HCT116 (cell line): Measurements from ENCODE around the gene MAPK4. TPM values are rescaled to one million over a fixed set of nuclear protein-coding genes. Genes with fewer than 3 reads are reported as not detected.

ENCODE experiments used
- ATAC-seq: fragments of 200-7000 bp; cut with Tn5 transposase; 2 replicates; pipeline ENCODE4 v1.9.1; 2020; ENCODE audit warnings: mild to moderate bottlenecking, moderate library complexity
- BruUV-seq: library from RNA; stranded (reverse); fragments of 400-500 nt; replicated peaks from 2 replicates; lab custom pipeline; 2021; lab: Mats Ljungman, UMichigan
- CTCF ChIA-PET: fragments of 300-600 bp; sonication (Branson Sonifier 250); formaldehyde crosslinking; loops from one replicate; lab custom pipeline; 2021; ENCODE audit warnings: antibody characterized with exemption; lab: Charles Lee
- POLR2A ChIA-PET: fragments of 300-600, 350-600 bp; sonication (Branson Sonifier 250); formaldehyde crosslinking; loops from one replicate; lab custom pipeline; 2021; ENCODE audit warnings: antibody characterized with exemption; lab: Charles Lee
- RAD21 ChIA-PET, 2 experiments: fragments of 300-600 bp; sonication (Branson Sonifier 250); formaldehyde crosslinking; loops; one replicate each; lab custom pipeline; 2023; ENCODE audit warnings: low total read pairs in 2 of 2; ENCODE audit not compliant: uncharacterized antibody in 2 of 2, unreplicated experiment in 2 of 2, low non-redundant PET in 1 of 2; lab: Charles Lee
- DNase-seq: peaks from one replicate; pipeline ENCODE4 v3.0.0-alpha.2; 2010; ENCODE audit warnings: low read depth, low spot score
- H2AFZ ChIP-seq: fragments of 200-600 bp; shearing (Covaris generic), sonication (generic); 2 replicates; pipeline ENCODE4 v1.6.1; 2017; ENCODE audit warnings: low read depth, mixed run types, mixed read lengths, antibody characterized with exemption, low read length; ENCODE audit not compliant: poor library complexity, severe bottlenecking
- H3K27ac ChIP-seq: 2 replicates; pipeline ENCODE4 v1.5.1; 2012; ENCODE audit warnings: low read depth, low read length
- H3K27me3 ChIP-seq: fragments of 200-600 bp; sonication (generic); 2 replicates; pipeline ENCODE4 v1.6.1; 2016; ENCODE audit warnings: mixed run types, low read length, mixed read lengths; ENCODE audit not compliant: insufficient read depth
- H3K36me3 ChIP-seq, 2 experiments: fragments of 200-500 bp in 1 of 2; fragments of 200-600 bp in 1 of 2; sonication (Bioruptor generic) in 1 of 2; sonication (generic) in 1 of 2; 2 replicates each; pipeline versions ENCODE4 v1.5.1 to v1.6.1; 2014 to 2016; ENCODE audit warnings: low read length in 2 of 2, inconsistent platforms in 1 of 2, mixed read lengths in 1 of 2, mixed run types in 1 of 2; ENCODE audit not compliant: insufficient read depth in 2 of 2, control insufficient read depth in 1 of 2
- H3K4me1 ChIP-seq, 2 experiments: fragments of 200-600 bp in 1 of 2; sonication (generic) in 1 of 2; 2 replicates each; pipeline versions ENCODE4 v1.5.1 to v1.6.1; 2012 to 2017; ENCODE audit warnings: low read length in 2 of 2, inconsistent platforms in 1 of 2, mild to moderate bottlenecking in 1 of 2, mixed read lengths in 1 of 2, mixed run types in 1 of 2, moderate library complexity in 1 of 2; ENCODE audit not compliant: insufficient read depth in 2 of 2, control insufficient read depth in 1 of 2
- H3K4me2 ChIP-seq: fragments of 200-600 bp; sonication (generic); 2 replicates; pipeline ENCODE4 v1.6.1; 2017; ENCODE audit warnings: mixed run types, low read length, mixed read lengths
- H3K4me3 ChIP-seq, 2 experiments: fragments of 200-600 bp in 1 of 2; sonication (generic) in 1 of 2; replicated peaks in 1 of 2; 2 replicates each; pipeline ENCODE4 v1.5.1; 2011 to 2016; ENCODE audit warnings: low read length in 2 of 2, control low read depth in 1 of 2, low read depth in 1 of 2, mild to moderate bottlenecking in 1 of 2, mixed read lengths in 1 of 2, mixed run types in 1 of 2
- H3K79me2 ChIP-seq: fragments of 200-600 bp; sonication (generic); 2 replicates; pipeline ENCODE4 v1.6.1; 2017; ENCODE audit warnings: mild to moderate bottlenecking, mixed run types, low read length, moderate library complexity, mixed read lengths; ENCODE audit not compliant: insufficient read depth
- H3K9ac ChIP-seq: fragments of 200-600 bp; sonication (generic); 2 replicates; pipeline ENCODE4 v1.6.1; 2016; ENCODE audit warnings: low read length, mixed read lengths
- H3K9me2 ChIP-seq: fragments of 200-600 bp; sonication (generic), shearing (Covaris generic); 2 replicates; pipeline ENCODE4 v1.6.1; 2017; ENCODE audit warnings: mixed run types, mild to moderate bottlenecking, moderate library complexity; ENCODE audit not compliant: insufficient read depth
- H3K9me3 ChIP-seq, 2 experiments: fragments of 200-500 bp in 1 of 2; fragments of 200-600 bp in 1 of 2; sonication (Bioruptor generic) in 1 of 2; sonication (generic) in 1 of 2; 2 replicates each; pipeline ENCODE4 v1.6.1; 2014 to 2017; ENCODE audit warnings: low read length in 2 of 2, mixed read lengths in 2 of 2, inconsistent platforms in 1 of 2, low read depth in 1 of 2, mild to moderate bottlenecking in 1 of 2, mixed run types in 1 of 2, moderate library complexity in 1 of 2; ENCODE audit not compliant: control insufficient read depth in 1 of 2, insufficient read depth in 1 of 2
- H4K20me1 ChIP-seq: fragments of 200-600 bp; sonication (generic), shearing (Covaris generic); 2 replicates; pipeline ENCODE4 v1.6.1; 2017; ENCODE audit warnings: mixed run types, mild to moderate bottlenecking, moderate library complexity; ENCODE audit not compliant: insufficient read depth
- CEBPB ChIP-seq: IDR thresholded peaks from 2 replicates; pipeline ENCODE4 v1.6.1; 2012; ENCODE audit warnings: low read depth
- EGR1 ChIP-seq: IDR thresholded peaks from 2 replicates; pipeline ENCODE4 v1.6.1; 2012; ENCODE audit warnings: low read depth
- FOSL1 ChIP-seq: IDR thresholded peaks from 2 replicates; pipeline ENCODE4 v1.6.1; 2012; ENCODE audit warnings: low read depth
- POLR2A ChIP-seq: IDR thresholded peaks from 2 replicates; pipeline ENCODE4 v1.7.0; 2011; ENCODE audit warnings: borderline replicate concordance; ENCODE audit not compliant: insufficient read depth, insufficient read length; ENCODE audit errors: extremely low read depth
- POLR2AphosphoS5 ChIP-seq: IDR thresholded peaks from 2 replicates; pipeline ENCODE4 v1.6.1; 2011; ENCODE audit warnings: mild to moderate bottlenecking, low read depth, low read length, moderate library complexity
- REST ChIP-seq: IDR thresholded peaks from 2 replicates; pipeline ENCODE4 v1.6.1; 2012; ENCODE audit warnings: low read depth
- SRF ChIP-seq: IDR thresholded peaks from 2 replicates; pipeline ENCODE4 v1.6.1; 2012; ENCODE audit warnings: low read depth
- YY1 ChIP-seq: IDR thresholded peaks from 2 replicates; pipeline ENCODE4 v1.6.1; 2011; ENCODE audit warnings: low read length, low read depth, moderate library complexity, mild to moderate bottlenecking; ENCODE audit not compliant: insufficient replicate concordance; ENCODE audit errors: extremely low read depth
- ZBTB33 ChIP-seq: IDR thresholded peaks from 2 replicates; pipeline ENCODE4 v1.6.1; 2011; ENCODE audit warnings: mild to moderate bottlenecking, low read length, moderate library complexity; ENCODE audit not compliant: insufficient replicate concordance; ENCODE audit errors: extremely low read depth
- intact Hi-C: fragments of 100-400 bp; cut with micrococcal nuclease; formaldehyde crosslinking; loops from 2 replicates; pipeline ENCODE4 v1.10.0; 2022
- total RNA-seq: library from RNA; stranded (reverse); gene quantifications from one replicate; pipeline ENCODE4 v1.2.1, GENCODE V29; 2021; ENCODE audit not compliant: unreplicated experiment

MAPK4 gene
- total RNA-seq, 1 experiment from 2014 or later, result 0.89 TPM

- Histone ChIP-seq H3K9me3 (0 out of 4 replicates have a peak, but pooled peaks cover 0 to 5% of the 10 kb centered on the region in 2 experiments), H3K4me3 (no peak overlapping the region), H3K27me3 (peaks cover 15% of the 10 kb centered on the region; the same call in 1 of the 2 replicates), H3K9ac (no peak overlapping the region), H3K36me3 (no peaks in the 10 kb centered on the region), H2AFZ (no peak overlapping the region), H4K20me1 (no peaks in the 10 kb centered on the region), H3K4me2 (no peak overlapping the region), H3K79me2 (no peaks in the 10 kb centered on the region), H3K4me1 (peaks cover 4 to 14% of the 10 kb centered on the region in 2 experiments; a peak in 3 of 4 replicates), H3K9me2 (no peaks in the 10 kb centered on the region), H3K27ac (no peak overlapping the region)
- ChIA-PET RAD21 (no interaction called here), CTCF (no interaction called here), POLR2A (no interaction called here)
- intact Hi-C loops, result no loop called here
- no peak for DNase-seq
- no TSS peak for BruUV-seq
- ATAC-seq, result no peak
- TF ChIP-seq ZBTB33, result no peak
- no peak for TF ChIP-seq FOSL1
- TF ChIP-seq CEBPB, result no peak
- no peak for TF ChIP-seq POLR2AphosphoS5
- no peak for TF ChIP-seq EGR1
- TF ChIP-seq SRF, result no peak
- TF ChIP-seq YY1, result no peak
- no peak for TF ChIP-seq POLR2A
- TF ChIP-seq REST, result no peak
These were observed 21.6 kb downstream of the MAPK4 start for GRCh38 chr18:50581517-50581916.
